ENCODE results near the gene EPB42. TPM values are rescaled to one million over a fixed set of nuclear protein-coding genes. Genes with fewer than 3 reads are reported as not detected.

EPB42 gene
- total RNA-seq, 1 experiment from 2014 or later = not detected

- Histone ChIP-seq H3K27me3 (ENCODE audit: low read length) (no peaks in the 10 kb centered on the region), H3K9me3 (ENCODE audit: low read length) (no peaks in the 10 kb centered on the region), H3K9ac (ENCODE audit: low read length) (no peak overlapping the region), H3K4me1 (ENCODE audit: insufficient read depth, low read length) (peaks cover 6% of the 10 kb centered on the region; the same call in 1 of the 2 replicates), H3K4me3 (ENCODE audit: low read length) (no peak overlapping the region), H3K36me3 (ENCODE audit: low read depth, low read length) (no peaks in the 10 kb centered on the region), H3K27ac (ENCODE audit: low read length) (no peak overlapping the region), H3F3A (ENCODE audit: low read length, unreplicated experiment) (no peaks in the 10 kb centered on the region), H3K79me2 (ENCODE audit: low read length) (no peaks in the 10 kb centered on the region), H3K9me2 (replicated peaks; ENCODE audit: low read length) (no peaks in the 10 kb centered on the region), H2AFZ (ENCODE audit: low read length) (no peak overlapping the region), H4K20me1 (ENCODE audit: low read length) (no peaks in the 10 kb centered on the region), H3K4me2 (ENCODE audit: low read length) (no peak overlapping the region)
- intact Hi-C loops (cut with micrococcal nuclease) = no loop called here
- TF ChIP-seq EZH2 (IDR thresholded peaks at IDR 0.05; ENCODE audit: low read length, unreplicated experiment) = no peak
- TF ChIP-seq CTCF (conservative IDR thresholded peaks at IDR 0.05; ENCODE audit: low read depth, low read length) = no peak
- no peak for TF ChIP-seq EZH2phosphoT487 (IDR thresholded peaks at IDR 0.05; ENCODE audit: borderline replicate concordance, low read length)
- BruUV-seq (replicated peaks) = no TSS peak
- ChIA-PET CTCF (no interaction called here), POLR2A (ENCODE audit: unreplicated experiment) (no interaction called here)
- no peak for DNase-seq
- no peak for ATAC-seq
Measured at GRCh38 chr15:43214592-43215295, 6.1 kb downstream of the EPB42 start.

- Histone ChIP-seq H4K20me1 (ENCODE audit: low read length) (no peaks in the 10 kb centered on the region), H3K36me3 (ENCODE audit: low read depth, low read length) (no peaks in the 10 kb centered on the region), H3K4me2 (ENCODE audit: low read length) (no peak overlapping the region), H3K9ac (ENCODE audit: low read length) (no peak overlapping the region), H3K9me3 (ENCODE audit: low read length) (no peaks in the 10 kb centered on the region), H3K4me3 (ENCODE audit: low read length) (no peak overlapping the region), H3K27me3 (ENCODE audit: low read length) (no peaks in the 10 kb centered on the region), H3K9me2 (replicated peaks; ENCODE audit: low read length) (no peaks in the 10 kb centered on the region), H3K27ac (ENCODE audit: low read length) (no peak overlapping the region), H3K79me2 (ENCODE audit: low read length) (no peaks in the 10 kb centered on the region), H3K4me1 (ENCODE audit: insufficient read depth, low read length) (peaks cover 6% of the 10 kb centered on the region; the same call in 1 of the 2 replicates), H3F3A (ENCODE audit: low read length, unreplicated experiment) (no peaks in the 10 kb centered on the region), H2AFZ (ENCODE audit: low read length) (no peak overlapping the region)
- BruUV-seq (replicated peaks) = no TSS peak
- ATAC-seq (no peak), DNase-seq (no peak)
- POLR2A ChIA-PET (ENCODE audit: unreplicated experiment) = no interaction called here
- CTCF ChIA-PET = no interaction called here
- intact Hi-C loops (cut with micrococcal nuclease) = no loop called here
- TF ChIP-seq CTCF (conservative IDR thresholded peaks at IDR 0.05; ENCODE audit: low read depth, low read length) = no peak
- TF ChIP-seq EZH2 (IDR thresholded peaks at IDR 0.05; ENCODE audit: low read length, unreplicated experiment) = no peak
- TF ChIP-seq EZH2phosphoT487 (IDR thresholded peaks at IDR 0.05; ENCODE audit: borderline replicate concordance, low read length) = no peak
Measured at GRCh38 chr15:43214169-43214568, 6.6 kb downstream of the EPB42 start.

GRCh38 chr15:43213466-43213865 lies 7.4 kb downstream of the EPB42 start:
- BruUV-seq (replicated peaks) = no TSS peak
- Histone ChIP-seq H3K9ac (ENCODE audit: low read length) (no peak overlapping the region), H3K9me2 (replicated peaks; ENCODE audit: low read length) (no peaks in the 10 kb centered on the region), H3K27me3 (ENCODE audit: low read length) (no peaks in the 10 kb centered on the region), H3K4me2 (ENCODE audit: low read length) (no peak overlapping the region), H3K4me1 (ENCODE audit: insufficient read depth, low read length) (peaks cover 6% of the 10 kb centered on the region; the same call in 1 of the 2 replicates), H3K27ac (ENCODE audit: low read length) (no peak overlapping the region), H3K79me2 (ENCODE audit: low read length) (no peaks in the 10 kb centered on the region), H2AFZ (ENCODE audit: low read length) (no peak overlapping the region), H3K4me3 (ENCODE audit: low read length) (no peak overlapping the region), H3K36me3 (ENCODE audit: low read depth, low read length) (no peaks in the 10 kb centered on the region), H4K20me1 (ENCODE audit: low read length) (no peaks in the 10 kb centered on the region), H3F3A (ENCODE audit: low read length, unreplicated experiment) (no peaks in the 10 kb centered on the region), H3K9me3 (ENCODE audit: low read length) (no peaks in the 10 kb centered on the region)
- intact Hi-C loops (cut with micrococcal nuclease) = no loop called here
- ChIA-PET POLR2A (ENCODE audit: unreplicated experiment) (no interaction called here), CTCF (no interaction called here)
- TF ChIP-seq CTCF (conservative IDR thresholded peaks at IDR 0.05; ENCODE audit: low read depth, low read length) (no peak), EZH2 (IDR thresholded peaks at IDR 0.05; ENCODE audit: low read length, unreplicated experiment) (no peak), EZH2phosphoT487 (IDR thresholded peaks at IDR 0.05; ENCODE audit: borderline replicate concordance, low read length) (no peak)
- ATAC-seq = no peak
- no peak for DNase-seq

All from PC-3 (cell line).